ENCODE measurements around the gene AP4E1. TPM values are rescaled to one million over a fixed set of nuclear protein-coding genes. Genes with fewer than 3 reads are reported as not detected.
"Not testable (repeated sequence)": the region's sequence is repeated elsewhere in the genome, so short reads cannot be mapped to it uniquely, and the experiment has no call there.

The AP4E1 gene
- total RNA-seq, 1 donor from 2014 or later = 33.2 TPM

- no peak for DNase-seq (ENCODE audit: low spot score)
Observed at GRCh38 chr15:51022206-51022605, 113.7 kb downstream of the AP4E1 start.

DNA sequence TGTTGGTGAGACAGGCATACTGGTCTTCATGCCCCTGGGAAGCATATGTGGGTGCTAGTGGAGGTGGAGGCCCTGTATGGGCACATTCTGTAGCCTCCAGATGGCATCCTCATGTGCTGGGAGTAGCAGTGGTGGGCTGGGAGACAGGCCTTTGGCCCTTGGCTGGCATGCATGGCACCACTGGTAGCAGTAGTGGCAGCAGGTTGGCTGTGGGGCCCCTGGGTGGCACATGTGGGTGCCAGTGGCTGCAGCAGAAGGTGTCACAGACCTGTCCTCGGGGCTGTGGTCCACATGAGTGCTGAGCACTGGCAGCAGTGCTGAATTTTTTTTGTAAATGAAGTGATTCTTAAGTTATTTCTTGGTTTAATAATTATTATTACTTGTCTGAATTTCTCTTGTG lies 115.0 kb downstream of the AP4E1 start:
- DNase-seq (ENCODE audit: low spot score) = no peak

- no peak for DNase-seq (ENCODE audit: low spot score)
Observed at GRCh38 chr15:51024735-51025453, 116.4 kb downstream of the AP4E1 start.

DNA sequence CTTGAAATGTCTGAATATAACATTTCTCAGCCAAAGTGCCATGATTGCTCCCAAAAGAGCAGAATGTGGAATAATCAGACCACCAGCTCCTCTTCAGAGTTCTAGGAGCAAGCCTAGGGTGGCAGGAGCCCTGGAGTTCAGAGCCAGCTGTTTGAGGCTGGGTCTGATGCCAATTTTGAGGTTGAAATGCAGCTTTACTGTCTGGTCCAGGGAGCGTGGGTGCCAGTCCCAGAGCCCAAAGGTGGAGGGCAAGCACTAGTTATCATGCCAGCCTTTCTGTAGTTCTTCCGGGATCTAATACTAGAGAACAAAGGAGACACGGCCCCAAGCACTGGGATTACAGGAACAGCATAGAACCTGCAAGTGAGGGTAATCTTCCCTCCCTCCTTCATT lies 117.0 kb downstream of the AP4E1 start:
- no peak for DNase-seq (ENCODE audit: low spot score)

DNA sequence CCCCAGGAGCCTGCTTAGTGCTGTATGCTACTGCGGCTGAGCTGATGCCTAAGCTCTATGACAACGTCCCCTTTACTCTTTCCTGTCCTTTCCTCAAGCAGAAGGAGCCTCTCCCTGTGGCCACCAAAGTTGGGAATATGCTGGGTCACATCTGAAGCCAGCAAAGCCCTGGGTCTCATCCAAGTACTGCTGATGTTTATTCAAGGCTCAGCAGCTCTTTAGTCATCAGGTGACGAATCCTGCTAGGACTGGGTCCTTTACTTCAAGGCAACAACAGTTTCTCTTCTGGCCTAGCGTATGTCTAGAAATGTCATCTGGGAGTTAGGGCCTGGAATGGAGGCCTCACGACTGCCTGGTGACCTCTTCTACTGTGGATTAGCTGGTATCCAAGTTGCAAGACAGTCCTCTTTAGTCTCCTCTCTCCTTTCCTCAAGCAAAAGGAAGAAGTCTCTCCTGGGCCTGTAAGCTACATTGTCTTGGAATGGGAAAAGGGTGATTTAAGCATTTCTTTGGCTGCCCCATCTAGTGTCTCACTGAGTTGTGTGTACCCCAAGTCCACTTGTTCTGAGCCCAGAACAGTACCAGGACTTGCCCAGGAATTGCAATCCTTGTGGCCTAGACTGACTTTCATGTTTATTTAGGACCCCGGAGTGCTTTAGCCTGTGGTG lies 122.3 kb downstream of the AP4E1 start:
- DNase-seq (ENCODE audit: low spot score) = no peak

GRCh38 chr15:51037474-51037873 lies 129.0 kb downstream of the AP4E1 start:
- not testable (repeated sequence) for DNase-seq (ENCODE audit: low spot score)

- DNase-seq (ENCODE audit: low spot score) = no peak
Observed at GRCh38 chr15:51038162-51038973, 129.9 kb downstream of the AP4E1 start.

- DNase-seq (ENCODE audit: low spot score) = no peak
Observed at GRCh38 chr15:51038974-51039319, 130.5 kb downstream of the AP4E1 start.

GRCh38 chr15:51044037-51044727 lies 135.7 kb downstream of the AP4E1 start:
- DNase-seq (ENCODE audit: low spot score) = no peak

DNA sequence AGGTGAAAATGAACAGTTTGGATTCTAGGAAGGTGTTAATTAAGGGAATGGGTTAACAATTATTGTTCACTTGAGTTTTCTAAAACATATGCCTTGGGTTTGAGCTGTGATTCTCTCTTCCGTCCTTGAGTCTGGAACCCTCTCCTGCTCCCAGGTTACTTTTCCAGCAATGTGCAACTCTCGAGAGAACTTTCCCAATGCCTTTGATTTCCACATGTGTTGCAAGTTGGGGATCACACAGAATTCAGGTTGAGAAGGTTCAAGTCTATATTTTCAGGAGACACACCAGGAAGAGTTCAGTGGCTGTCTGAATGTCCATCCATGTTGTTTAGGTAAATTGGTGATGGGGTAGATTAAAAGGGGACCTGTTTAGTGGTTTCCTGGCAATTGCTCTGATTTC lies 137.5 kb downstream of the AP4E1 start:
- DNase-seq (ENCODE audit: low spot score) = no peak

GRCh38 chr15:51046799-51047449 lies 138.4 kb downstream of the AP4E1 start:
- DNase-seq (ENCODE audit: low spot score) = peak; percentile 14

- DNase-seq (ENCODE audit: low spot score) = no peak
Observed at GRCh38 chr15:51048308-51048707, 139.8 kb downstream of the AP4E1 start.

DNA sequence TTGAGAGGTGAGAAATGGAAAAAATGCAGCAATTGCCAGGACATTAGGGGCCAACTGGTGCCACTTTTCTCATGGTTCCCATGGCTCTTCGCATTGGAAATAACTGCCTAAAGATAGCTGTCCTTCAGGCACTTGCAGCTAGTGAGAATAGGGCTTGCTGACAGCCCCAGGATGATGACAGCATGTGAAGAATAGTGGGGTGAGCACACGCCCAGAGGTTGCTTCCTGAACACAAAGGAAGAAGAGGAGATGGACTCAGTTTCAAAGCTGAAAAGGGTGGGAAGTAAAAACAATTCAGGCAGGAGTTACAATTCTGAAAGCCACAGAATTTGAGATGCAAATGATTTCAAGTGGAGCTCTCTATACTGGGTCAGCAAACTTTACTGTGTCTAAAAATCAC lies 140.6 kb downstream of the AP4E1 start:
- DNase-seq (ENCODE audit: low spot score) = no peak

DNA sequence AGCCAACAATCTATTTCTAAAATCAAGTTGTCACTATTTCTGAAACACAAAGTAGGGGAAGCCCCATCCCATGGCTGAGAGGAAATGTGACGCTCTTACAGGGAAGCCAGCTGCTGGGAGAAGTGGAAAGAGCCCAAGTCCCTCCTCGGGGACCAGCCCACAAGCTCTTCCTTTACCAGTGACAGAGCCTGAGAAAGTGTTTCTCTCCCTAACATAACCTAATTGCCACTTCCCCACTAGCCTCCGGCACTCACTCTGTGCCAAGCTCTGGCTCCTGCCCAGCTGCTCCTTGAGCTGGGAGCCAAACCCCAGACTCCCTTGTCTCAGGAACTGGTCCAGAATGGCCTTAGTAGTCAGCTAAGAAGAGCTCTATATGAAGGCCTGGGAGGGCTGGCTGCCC lies 143.3 kb downstream of the AP4E1 start:
- no peak for DNase-seq (ENCODE audit: low spot score)

DNA sequence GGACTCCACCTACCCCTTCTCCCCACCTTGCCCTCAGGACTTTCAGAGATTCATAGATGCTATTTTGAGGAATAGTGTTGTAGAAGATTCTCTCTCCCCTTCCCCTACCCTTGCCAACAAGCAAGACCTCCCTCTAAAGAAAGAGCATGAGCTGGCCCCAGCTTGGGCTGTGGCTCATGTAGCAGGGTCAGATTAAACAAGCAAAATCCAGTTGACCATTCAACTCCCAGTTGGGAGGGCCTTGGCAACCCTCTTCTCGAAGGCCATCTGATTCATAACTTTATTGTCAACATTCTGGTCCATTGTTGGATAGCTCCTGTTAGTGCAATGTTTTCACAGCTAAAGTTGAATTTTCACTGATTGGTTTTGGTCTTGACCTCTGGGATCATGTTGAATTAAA lies 145.1 kb downstream of the AP4E1 start:
- no peak for DNase-seq (ENCODE audit: low spot score)

DNA sequence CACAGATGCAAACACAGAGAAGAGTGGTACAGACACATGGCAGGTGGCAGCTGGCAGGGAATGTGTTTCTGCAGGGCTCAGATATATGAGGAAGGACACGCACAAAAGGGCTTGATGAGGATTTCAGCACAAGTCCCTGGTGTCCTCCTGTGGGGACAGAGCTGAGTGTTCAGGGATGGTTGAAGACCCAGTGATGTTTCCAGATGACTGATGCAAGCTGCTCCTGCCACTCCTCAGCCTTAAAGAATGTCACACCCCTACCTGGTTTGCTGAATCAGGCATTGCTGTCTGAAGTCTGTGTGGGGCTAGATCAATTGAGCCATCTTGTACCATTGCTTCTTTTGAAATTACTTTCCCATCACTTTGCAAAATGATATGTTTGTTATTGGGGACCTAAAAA lies 146.1 kb downstream of the AP4E1 start:
- DNase-seq (ENCODE audit: low spot score) = no peak

Other genes with a start within 250 kb of the AP4E1 start
- 62.8 TPM for gene TRPM7, start 221.9 kb upstream of the AP4E1 start, total RNA-seq (ENCODE audit: insufficient read depth, low replicate concordance)
- gene SPPL2A, start 143.0 kb upstream of the AP4E1 start, total RNA-seq (ENCODE audit: insufficient read depth, low replicate concordance) = 69.3 TPM
- 6.3 TPM for gene TNFAIP8L3, start 186.2 kb downstream of the AP4E1 start, total RNA-seq (ENCODE audit: insufficient read depth, low replicate concordance)

All from umbilical cord (tissue), 2 donors.